H1 (cell line): ENCODE data around the gene CGNL1. TPM values are rescaled to one million over a fixed set of nuclear protein-coding genes. Genes with fewer than 3 reads are reported as not detected.

Experiments used
- CTCF ChIA-PET: fragments of 300-600 bp; sonication (Branson Sonifier 250); formaldehyde crosslinking; loops from one replicate; lab custom pipeline; 2021; ENCODE audit not compliant: partially characterized antibody; lab: Charles Lee
- POLR2A ChIA-PET: fragments of 300-600 bp; sonication (Branson Sonifier 250); formaldehyde crosslinking; loops from one replicate; lab custom pipeline; 2021; ENCODE audit warnings: inconsistent platforms; ENCODE audit not compliant: partially characterized antibody; lab: Charles Lee
- DNase-seq, 2 experiments: peaks; one replicate each; pipeline versions ENCODE4 v3.0.0 to v3.0.0-alpha.2; 2010 to 2022; ENCODE audit warnings: low spot score in 2 of 2, low read depth in 1 of 2, mixed read lengths in 1 of 2
- FAIRE-seq: peaks from 2 replicates; lab custom pipeline; 2011; peaks lifted over from hg19 to GRCh38; lab: Jason Lieb, UNC
- H2AFZ ChIP-seq: 2 replicates; pipeline ENCODE4 v1.8.1; 2012; ENCODE audit warnings: low read length, inconsistent platforms
- H2AK5ac ChIP-seq: 2 replicates; pipeline ENCODE4 v1.6.1; 2013; ENCODE audit warnings: low read depth, low read length
- H2BK120ac ChIP-seq: replicated peaks from 2 replicates; pipeline ENCODE3; 2013; ENCODE audit warnings: low read depth, low read length, inconsistent platforms
- H2BK12ac ChIP-seq: 2 replicates; pipeline ENCODE4 v1.6.1; 2013; ENCODE audit warnings: low read depth, low read length
- H2BK15ac ChIP-seq: 2 replicates; pipeline ENCODE4 v1.6.1; 2013; ENCODE audit warnings: low read length
- H2BK20ac ChIP-seq: 2 replicates; pipeline ENCODE4 v1.6.1; 2013; ENCODE audit warnings: low read length
- H2BK5ac ChIP-seq: 2 replicates; pipeline ENCODE4 v1.6.1; 2013; ENCODE audit warnings: low read depth, low read length
- H3K14ac ChIP-seq: 2 replicates; pipeline ENCODE4 v1.6.1; 2013; ENCODE audit warnings: inconsistent platforms; ENCODE audit not compliant: insufficient read length
- H3K18ac ChIP-seq: 2 replicates; pipeline ENCODE4 v1.6.1; 2013; ENCODE audit warnings: low read length; ENCODE audit errors: extremely low read depth
- H3K23ac ChIP-seq: 2 replicates; pipeline ENCODE4 v1.6.1; 2013; ENCODE audit warnings: inconsistent platforms; ENCODE audit not compliant: insufficient read length
- H3K23me2 ChIP-seq: 2 replicates; pipeline ENCODE4 v1.6.1; 2013; ENCODE audit warnings: low read depth, low read length
- H3K27ac ChIP-seq: 2 replicates; pipeline ENCODE4 v1.6.1; 2011; ENCODE audit warnings: low read depth, low read length, inconsistent platforms
- H3K27me3 ChIP-seq, 4 experiments: replicated peaks in 1 of 4; 1 replicate in 1 of 4; 2 replicates in 3 of 4; pipeline versions ENCODE4 v1.6.1 to v1.8.1; 2011 to 2013; ENCODE audit warnings: low read length in 3 of 4, mild to moderate bottlenecking in 3 of 4, inconsistent platforms in 2 of 4, mixed read lengths in 2 of 4, moderate library complexity in 1 of 4; ENCODE audit not compliant: control insufficient read depth in 3 of 4, insufficient read depth in 3 of 4; ENCODE audit errors: extremely low read depth in 1 of 4
- H3K36me3 ChIP-seq, 4 experiments: 2 replicates each; pipeline versions ENCODE4 v1.6.1 to v1.8.1; 2011 to 2013; ENCODE audit warnings: mild to moderate bottlenecking in 4 of 4, low read length in 3 of 4, moderate library complexity in 2 of 4, control low read depth in 1 of 4, inconsistent platforms in 1 of 4; ENCODE audit not compliant: insufficient read depth in 4 of 4, control insufficient read depth in 2 of 4
- H3K4ac ChIP-seq: replicated peaks from 2 replicates; pipeline ENCODE3; 2013; ENCODE audit warnings: low read length, low read depth, mixed read lengths, inconsistent platforms; ENCODE audit not compliant: insufficient read length
- H3K4me1 ChIP-seq, 4 experiments: replicated peaks in 1 of 4; 1 replicate in 1 of 4; 2 replicates in 3 of 4; pipeline versions ENCODE4 v1.6.1 to v1.8.1; 2011 to 2013; ENCODE audit warnings: low read length in 3 of 4, inconsistent platforms in 2 of 4, mixed read lengths in 1 of 4; ENCODE audit not compliant: insufficient read depth in 4 of 4, control insufficient read depth in 3 of 4
- H3K4me2 ChIP-seq, 2 experiments: 2 replicates each; pipeline versions ENCODE4 v1.6.1 to v1.8.1; 2011 to 2013; ENCODE audit warnings: low read depth in 2 of 2, low read length in 2 of 2, control low read depth in 1 of 2, inconsistent platforms in 1 of 2, mild to moderate bottlenecking in 1 of 2; ENCODE audit not compliant: insufficient read depth in 1 of 2
- H3K4me3 ChIP-seq, 4 experiments: fragments of 200-600, 300-600 bp in 1 of 4; sonication (generic), shearing (Covaris generic), sonication (Bioruptor Twin) in 1 of 4; 2 replicates each; pipeline versions ENCODE4 v1.5.1 to v1.8.1; 2011 to 2016; ENCODE audit warnings: low read length in 4 of 4, low read depth in 3 of 4, control low read depth in 2 of 4, inconsistent platforms in 2 of 4, mild to moderate bottlenecking in 2 of 4, mixed read lengths in 1 of 4, moderate library complexity in 1 of 4; ENCODE audit not compliant: insufficient read depth in 2 of 4; ENCODE audit errors: extremely low read depth in 1 of 4
- H3K56ac ChIP-seq: replicated peaks from 2 replicates; pipeline ENCODE3; 2013; ENCODE audit warnings: low read depth, mild to moderate bottlenecking, mixed read lengths, low read length, inconsistent platforms; ENCODE audit not compliant: insufficient read length
- H3K79me1 ChIP-seq: 2 replicates; pipeline ENCODE4 v1.6.1; 2013; ENCODE audit warnings: low read depth, low read length, control low read depth
- H3K79me2 ChIP-seq, 2 experiments: 2 replicates each; pipeline versions ENCODE4 v1.6.1 to v1.8.1; 2012 to 2013; ENCODE audit warnings: low read length in 2 of 2, mild to moderate bottlenecking in 2 of 2, inconsistent platforms in 1 of 2; ENCODE audit not compliant: insufficient read depth in 2 of 2, control insufficient read depth in 1 of 2
- H3K9ac ChIP-seq, 4 experiments: replicated peaks in 1 of 4; 1 replicate in 1 of 4; 2 replicates in 3 of 4; pipeline versions ENCODE4 v1.6.1 to v1.8.1; 2011 to 2013; ENCODE audit warnings: low read depth in 3 of 4, low read length in 3 of 4, control low read depth in 2 of 4, mild to moderate bottlenecking in 2 of 4, moderate library complexity in 2 of 4, inconsistent platforms in 1 of 4; ENCODE audit errors: extremely low read depth in 1 of 4
- H3K9me3 ChIP-seq, 2 experiments: 2 replicates each; pipeline versions ENCODE4 v1.6.1 to v1.8.1; 2012 to 2013; ENCODE audit warnings: mild to moderate bottlenecking in 2 of 2, moderate library complexity in 2 of 2, control low read depth in 1 of 2, inconsistent platforms in 1 of 2, low read depth in 1 of 2, low read length in 1 of 2, mixed read lengths in 1 of 2; ENCODE audit not compliant: insufficient read depth in 2 of 2
- H4K20me1 ChIP-seq, 2 experiments: replicated peaks in 1 of 2; 2 replicates each; pipeline versions ENCODE3 to v1.8.1; 2011 to 2013; ENCODE audit warnings: inconsistent platforms in 2 of 2, low read length in 2 of 2, mild to moderate bottlenecking in 1 of 2; ENCODE audit not compliant: insufficient read depth in 2 of 2, control insufficient read depth in 1 of 2
- H4K5ac ChIP-seq: 2 replicates; pipeline ENCODE4 v1.6.1; 2013; ENCODE audit warnings: low read length, low read depth, mixed read lengths, inconsistent platforms; ENCODE audit not compliant: insufficient read length
- H4K8ac ChIP-seq: 2 replicates; pipeline ENCODE4 v1.8.0; 2013; ENCODE audit warnings: mild to moderate bottlenecking, moderate library complexity, low read length, inconsistent platforms; ENCODE audit not compliant: insufficient read depth; ENCODE audit errors: extremely low read depth
- H4K91ac ChIP-seq: replicated peaks from 2 replicates; pipeline ENCODE3; 2013; ENCODE audit warnings: low read length, mixed read lengths, inconsistent platforms; ENCODE audit not compliant: insufficient read length
- ASH2L ChIP-seq: fragments of 200-600, 300-600 bp; sonication (generic); IDR thresholded peaks from one replicate; pipeline ENCODE4 v1.7.1; 2017; ENCODE audit warnings: low read length
- KDM4A ChIP-seq: IDR thresholded peaks from one replicate; pipeline ENCODE4 v1.7.1; 2012; ENCODE audit warnings: low read depth, mild to moderate bottlenecking, moderate library complexity, low read length, inconsistent platforms; ENCODE audit not compliant: severe bottlenecking
- SP4 ChIP-seq: IDR thresholded peaks from 2 replicates; pipeline ENCODE4 v1.6.1; 2012; ENCODE audit warnings: low read length, inconsistent platforms
- TEAD4 ChIP-seq: IDR thresholded peaks from 2 replicates; pipeline ENCODE4 v1.6.1; 2012; ENCODE audit warnings: low read depth, low read length, inconsistent platforms, mixed read lengths
- WGBS, 2 experiments: shearing (Covaris generic) in 1 of 2; methylation state at CpG; one replicate each; pipeline versions ENCODE4 v1.1.6 to v1.1.7; 2013 to 2015; ENCODE audit warnings: low lambda C conversion rate in 2 of 2, mixed read lengths in 2 of 2, inconsistent platforms in 1 of 2, low coverage in 1 of 2, missing lambda C conversion rate in 1 of 2; ENCODE audit not compliant: insufficient replicate concordance in 2 of 2, insufficient coverage in 1 of 2, insufficient read length in 1 of 2; ENCODE audit errors: extremely low coverage in 1 of 2, missing lambda C conversion rate in 1 of 2; 5-methylcytosine and 5-hydroxymethylcytosine counted together
- polyA plus RNA-seq, 7 experiments: library from polyadenylated mRNA; depleted of rRNA in 3 of 7; stranded (reverse) in 5 of 7; unstranded in 2 of 7; fragments of >200 nt in 5 of 7; fragments of 200-250 nt in 2 of 7; gene quantifications; 1 replicate in 5 of 7; 2 replicates in 1 of 7; 4 replicates in 1 of 7; pipeline versions ENCODE4 v1.2.1 to v1.2.3, GENCODE V29; 2011 to 2013; ENCODE audit warnings: missing spikeins in 2 of 7, mixed read lengths in 2 of 7
- total RNA-seq: library from RNA; stranded (reverse); fragmentation: NEBNext Ultra II Directional; extraction: Animal tissue kit (Norgen Biotek cat#: 25700); gene quantifications from 2 replicates; pipeline ENCODE4 v1.2.1, GENCODE V29; 2021

Gene CGNL1
- total and polyA plus RNA-seq, 2 of the 8 experiments (the other 6 are each of a cell fraction or from before 2014, with no cell fraction given) = 21.8 to 75.6 TPM

DNA sequence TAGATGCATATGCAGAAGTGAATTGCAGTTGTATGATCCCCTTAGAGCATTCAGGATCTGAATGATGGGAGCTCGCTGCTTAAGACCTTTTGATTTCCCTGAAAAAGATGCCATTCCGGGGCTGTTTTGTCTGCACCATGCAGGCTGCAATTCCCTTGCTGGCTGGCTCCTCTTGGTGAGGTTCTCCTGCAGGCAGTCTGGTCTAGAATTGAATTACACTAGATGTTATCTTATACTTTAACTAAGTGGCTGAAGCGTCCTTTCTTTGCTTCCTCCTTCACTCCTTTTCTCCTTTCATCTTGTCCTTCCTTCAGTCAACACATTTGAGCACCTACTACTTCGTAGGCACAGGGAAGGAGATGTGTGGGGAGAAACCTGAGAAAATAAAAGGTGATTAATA, 196.8 kb downstream of the CGNL1 start:
- no peaks in the 10 kb centered on the region for H3K79me1 ChIP-seq
- no peak overlapping the region for H4K91ac ChIP-seq
- H3K4me1 ChIP-seq = peaks cover 0 to 2% (median 0%) of the 10 kb centered on the region in 4 experiments; a peak in 2 of 7 replicates
- 82% methylated on average over 4 of the region's 4 CpGs; no CpG with 5 or more reads in 1 of the 2 experiments for WGBS, 2 experiments
- no peaks in the 10 kb centered on the region for H3K9me3 ChIP-seq
- CTCF ChIA-PET = interaction anchor here (0.6 to 1.7 kb wide), 5 partner anchors 11 to 232 kb away, joined by 3 to 5 read pairs (median 4); no protein-coding TSS in a partner anchor
- H2BK20ac ChIP-seq = no peak overlapping the region
- H2BK5ac ChIP-seq = no peak overlapping the region
- POLR2A ChIA-PET = no interaction called here
- H2BK15ac ChIP-seq = no peak overlapping the region
- DNase-seq (no peak), FAIRE-seq (no peak)
- no peak overlapping the region for H2BK12ac ChIP-seq
- H3K4me3 ChIP-seq = no peak overlapping the region
- no peaks in the 10 kb centered on the region for H3K36me3 ChIP-seq
- no peak overlapping the region for H3K23ac ChIP-seq
- no peaks in the 10 kb centered on the region for H3K79me2 ChIP-seq
- H3K56ac ChIP-seq = no peak overlapping the region
- H2BK120ac ChIP-seq = no peak overlapping the region
- H3K18ac ChIP-seq = no peak overlapping the region
- H2AK5ac ChIP-seq = no peak overlapping the region
- H2AFZ ChIP-seq = no peak overlapping the region
- no peaks in the 10 kb centered on the region for H4K20me1 ChIP-seq
- TF ChIP-seq SP4 (no peak), TEAD4 (no peak), KDM4A (no peak), ASH2L (no peak)
- no peak overlapping the region for H3K4ac ChIP-seq
- H3K27me3 ChIP-seq = no peaks in the 10 kb centered on the region
- H3K9ac ChIP-seq = no peak overlapping the region
- H3K4me2 ChIP-seq = no peak overlapping the region
- H3K27ac ChIP-seq = no peak overlapping the region
- H4K8ac ChIP-seq = no peak overlapping the region
- no peak overlapping the region for H3K14ac ChIP-seq
- H4K5ac ChIP-seq = no peak overlapping the region
- no peaks in the 10 kb centered on the region; the same call in 1 of the 2 replicates for H3K23me2 ChIP-seq
